Common myeloid progenitor, CD34-positive (primary cell): Measurements from ENCODE around the gene PPARGC1A.

Experiments
- CTCF ChIA-PET: fragments of 350-600 bp; sonication (Branson Sonifier 250); formaldehyde crosslinking; loops from one replicate; lab custom pipeline; 2021; ENCODE audit warnings: antibody characterized with exemption; lab: Charles Lee
- POLR2A ChIA-PET: fragments of 350-600 bp; sonication (Branson Sonifier 250); formaldehyde crosslinking; loops from one replicate; lab custom pipeline; 2021; ENCODE audit warnings: antibody characterized with exemption; lab: Charles Lee
- DNase-seq, 3 donors: peaks; one replicate each; pipeline versions ENCODE4 v3.0.0 to v3.0.0-alpha.2; 2013
- H3K27ac ChIP-seq, 2 experiments: 1 replicate in 1 of 2; 2 replicates in 1 of 2; pipeline ENCODE4 v1.7.0; 2013; ENCODE audit warnings: inconsistent platforms in 2 of 2, low read length in 2 of 2, mild to moderate bottlenecking in 2 of 2, low read depth in 1 of 2, moderate library complexity in 1 of 2; ENCODE audit not compliant: severe bottlenecking in 2 of 2, insufficient read depth in 1 of 2, poor library complexity in 1 of 2
- H3K27me3 ChIP-seq, 5 experiments: replicated peaks in 2 of 5; 1 replicate in 3 of 5; 2 replicates in 2 of 5; pipeline versions ENCODE4 v1.6.1 to v1.7.0; 2013; ENCODE audit warnings: low read length in 4 of 5, mild to moderate bottlenecking in 2 of 5, moderate library complexity in 2 of 5, inconsistent platforms in 1 of 5; ENCODE audit not compliant: insufficient read depth in 5 of 5, control insufficient read depth in 4 of 5
- H3K36me3 ChIP-seq, 4 experiments: 1 replicate in 2 of 4; 2 replicates in 2 of 4; pipeline versions ENCODE4 v1.6.1 to v1.7.0; 2013; ENCODE audit warnings: low read length in 3 of 4, control low read depth in 1 of 4, mild to moderate bottlenecking in 1 of 4; ENCODE audit not compliant: control insufficient read depth in 4 of 4, insufficient read depth in 4 of 4
- H3K4me1 ChIP-seq, 4 experiments: 1 replicate in 3 of 4; 2 replicates in 1 of 4; pipeline versions ENCODE4 v1.6.1 to v1.7.1; 2013; ENCODE audit warnings: low read length in 3 of 4, mild to moderate bottlenecking in 3 of 4, control low read depth in 1 of 4, inconsistent platforms in 1 of 4, moderate library complexity in 1 of 4; ENCODE audit not compliant: control insufficient read depth in 4 of 4, insufficient read depth in 4 of 4; ENCODE audit errors: control extremely low read depth in 1 of 4
- H3K4me3 ChIP-seq, 7 experiments: 1 replicate in 4 of 7; 2 replicates in 3 of 7; pipeline versions ENCODE4 v1.5.1 to v1.7.0; 2013; ENCODE audit warnings: mild to moderate bottlenecking in 7 of 7, low read length in 6 of 7, moderate library complexity in 6 of 7, inconsistent platforms in 2 of 7, low read depth in 2 of 7, control low read depth in 1 of 7; ENCODE audit not compliant: insufficient read depth in 4 of 7, control insufficient read depth in 1 of 7; ENCODE audit errors: extremely low read depth in 1 of 7
- H3K9me3 ChIP-seq, 5 experiments: 1 replicate in 4 of 5; 2 replicates in 1 of 5; pipeline versions ENCODE4 v1.6.1 to v1.7.1; 2013; ENCODE audit warnings: low read length in 4 of 5, mild to moderate bottlenecking in 2 of 5, inconsistent platforms in 1 of 5, low read depth in 1 of 5, moderate library complexity in 1 of 5; ENCODE audit not compliant: control insufficient read depth in 4 of 5, insufficient read depth in 2 of 5; ENCODE audit errors: control extremely low read depth in 1 of 5
- WGBS: methylation state at CpG from one replicate; pipeline ENCODE4 v1.1.5; 2013; ENCODE audit not compliant: insufficient coverage; 5-methylcytosine and 5-hydroxymethylcytosine counted together

PPARGC1A gene

GRCh38 chr4:23922541-23923111, 32.8 kb upstream of the PPARGC1A start:
- no peak overlapping the region for H3K4me3 ChIP-seq
- ChIA-PET CTCF (no interaction called here), POLR2A (no interaction called here)
- H3K27me3 ChIP-seq = peaks cover 0 to 2% (median 0%) of the 10 kb centered on the region in 5 experiments
- H3K27ac ChIP-seq = no peak overlapping the region
- no peak for DNase-seq
- H3K36me3 ChIP-seq = no peaks in the 10 kb centered on the region
- H3K9me3 ChIP-seq = no peaks in the 10 kb centered on the region
- 92% methylated on average over 5 of the region's 8 CpGs for WGBS
- no peaks in the 10 kb centered on the region for H3K4me1 ChIP-seq

- DNase-seq = no peak
- no peak overlapping the region for H3K4me3 ChIP-seq
- no peak overlapping the region for H3K27ac ChIP-seq
- no CpG with 5 or more reads among the region's 2 CpGs for whole genome bisulfite sequencing
- POLR2A ChIA-PET = no interaction called here
- no peaks in the 10 kb centered on the region for H3K9me3 ChIP-seq
- H3K36me3 ChIP-seq = no peaks in the 10 kb centered on the region
- CTCF ChIA-PET = no interaction called here
- H3K4me1 ChIP-seq = no peaks in the 10 kb centered on the region
- H3K27me3 ChIP-seq = peaks cover 0 to 2% (median 0%) of the 10 kb centered on the region in 5 experiments
These were observed 32.2 kb upstream of the PPARGC1A start for GRCh38 chr4:23922013-23922412.

- Histone ChIP-seq H3K4me1 (no peaks in the 10 kb centered on the region), H3K9me3 (no peaks in the 10 kb centered on the region), H3K4me3 (no peak overlapping the region), H3K36me3 (no peaks in the 10 kb centered on the region), H3K27ac (no peak overlapping the region), H3K27me3 (peaks cover 0 to 2% (median 0%) of the 10 kb centered on the region in 5 experiments)
- ChIA-PET POLR2A (no interaction called here), CTCF (no interaction called here)
- 98% methylated on average over 6 of the region's 6 CpGs for WGBS
- no peak for DNase-seq
These were observed 31.6 kb upstream of the PPARGC1A start for GRCh38 chr4:23921447-23921845.

- Histone ChIP-seq H3K4me3 (no peak overlapping the region), H3K27ac (no peak overlapping the region), H3K27me3 (peaks cover 0 to 2% (median 0%) of the 10 kb centered on the region in 5 experiments), H3K4me1 (no peaks in the 10 kb centered on the region), H3K36me3 (no peaks in the 10 kb centered on the region), H3K9me3 (no peaks in the 10 kb centered on the region)
- no peak for DNase-seq
- ChIA-PET POLR2A (no interaction called here), CTCF (no interaction called here)
- WGBS = 92% methylated on average over 5 of the region's 13 CpGs
These were observed 31.0 kb upstream of the PPARGC1A start for GRCh38 chr4:23920716-23921446.

GRCh38 chr4:23920296-23920695, 30.4 kb upstream of the PPARGC1A start:
- Histone ChIP-seq H3K36me3 (no peaks in the 10 kb centered on the region), H3K27ac (no peak overlapping the region), H3K27me3 (peaks cover 0 to 2% (median 0%) of the 10 kb centered on the region in 5 experiments), H3K4me1 (no peaks in the 10 kb centered on the region), H3K9me3 (no peaks in the 10 kb centered on the region), H3K4me3 (no peak overlapping the region)
- ChIA-PET CTCF (no interaction called here), POLR2A (no interaction called here)
- no peak for DNase-seq

- CTCF ChIA-PET = no interaction called here
- POLR2A ChIA-PET = no interaction called here
- no peaks in the 10 kb centered on the region for H3K9me3 ChIP-seq
- H3K4me1 ChIP-seq = no peaks in the 10 kb centered on the region
- H3K27me3 ChIP-seq = peaks cover 0 to 2% (median 0%) of the 10 kb centered on the region in 5 experiments
- no CpG with 5 or more reads among the region's 2 CpGs for WGBS
- no peak overlapping the region for H3K27ac ChIP-seq
- H3K4me3 ChIP-seq = no peak overlapping the region
- no peaks in the 10 kb centered on the region for H3K36me3 ChIP-seq
- DNase-seq = no peak
These were observed 26.4 kb upstream of the PPARGC1A start for GRCh38 chr4:23916282-23916681.

- no peak for DNase-seq
- ChIA-PET CTCF (no interaction called here), POLR2A (no interaction called here)
- no peaks in the 10 kb centered on the region for H3K4me1 ChIP-seq
- H3K27ac ChIP-seq = no peak overlapping the region
- no peaks in the 10 kb centered on the region for H3K36me3 ChIP-seq
- peaks cover 0 to 2% (median 0%) of the 10 kb centered on the region in 5 experiments for H3K27me3 ChIP-seq
- no CpG with 5 or more reads among the region's 2 CpGs for WGBS
- no peaks in the 10 kb centered on the region for H3K9me3 ChIP-seq
- no peak overlapping the region for H3K4me3 ChIP-seq
These were observed 25.7 kb upstream of the PPARGC1A start for GRCh38 chr4:23915459-23916132.
